HepG2 (cell line): ENCODE results near the gene TSPAN3. TPM values are rescaled to one million over a fixed set of nuclear protein-coding genes. Genes with fewer than 3 reads are reported as not detected.

Experiments used
- ATAC-seq: fragments of 200-7000 bp; cut with Tn5 transposase; 3 replicates; pipeline ENCODE4 v1.9.1; 2020; ENCODE audit warnings: mild to moderate bottlenecking, moderate library complexity
- BruUV-seq: library from RNA; stranded (reverse); fragments of 400-500 nt; replicated peaks from 2 replicates; lab custom pipeline; 2021; lab: Mats Ljungman, UMichigan
- CTCF ChIA-PET: fragments of 300-600 bp; formaldehyde crosslinking; extraction: SDS; loops from one replicate; lab custom pipeline; 2021; ENCODE audit warnings: low total read pairs, inconsistent platforms, low intra/inter-chr PET ratio; lab: Yijun Ruan, JAX
- POLR2A ChIA-PET: fragments of 350-600 bp; sonication (Branson Sonifier 250); formaldehyde crosslinking; loops from one replicate; lab custom pipeline; 2020; ENCODE audit warnings: antibody characterized with exemption, inconsistent platforms; lab: Yijun Ruan, JAX
- DNase-seq: peaks from one replicate; pipeline ENCODE4 v3.0.0-alpha.2; 2015; ENCODE audit warnings: low spot score
- FAIRE-seq: peaks from 3 replicates; lab custom pipeline; 2011; peaks lifted over from hg19 to GRCh38; lab: Jason Lieb, UNC
- H2AFZ ChIP-seq: one replicate; pipeline ENCODE4 v1.6.1; 2011; ENCODE audit warnings: low read length, inconsistent platforms
- H3K27ac ChIP-seq: fragments of 300-600 bp; 3 replicates; pipeline ENCODE4 v1.8.0; 2011; ENCODE audit warnings: mixed run types, mild to moderate bottlenecking, mixed read lengths, low read length, inconsistent platforms; ENCODE audit not compliant: insufficient read depth; ENCODE audit errors: extremely low read length
- H3K27me3 ChIP-seq, 2 experiments: fragments of 200-600 bp in 1 of 2; 2 replicates in 1 of 2; 3 replicates in 1 of 2; pipeline versions ENCODE4 v1.6.0 to v1.8.0; 2011; ENCODE audit warnings: low read length in 2 of 2, mild to moderate bottlenecking in 2 of 2, moderate library complexity in 2 of 2, inconsistent platforms in 1 of 2; ENCODE audit not compliant: insufficient read depth in 2 of 2, control insufficient read depth in 1 of 2
- H3K36me3 ChIP-seq, 2 experiments: fragments of 200-600 bp in 1 of 2; replicated peaks in 1 of 2; 2 replicates in 1 of 2; 3 replicates in 1 of 2; pipeline versions ENCODE4 v1.5.1 to v1.8.0; 2011; ENCODE audit warnings: low read length in 2 of 2, inconsistent platforms in 1 of 2; ENCODE audit not compliant: insufficient read depth in 2 of 2, control insufficient read depth in 1 of 2
- H3K4me1 ChIP-seq: 2 replicates; pipeline ENCODE4 v1.5.1; 2012; ENCODE audit warnings: low read length, inconsistent platforms; ENCODE audit not compliant: insufficient read depth
- H3K4me2 ChIP-seq: 2 replicates; pipeline ENCODE4 v1.6.0; 2011; ENCODE audit warnings: low read depth, low read length, inconsistent platforms
- H3K4me3 ChIP-seq, 3 experiments: fragments of 200-600 bp in 1 of 3; sonication (generic), shearing (Covaris generic) in 1 of 3; replicated peaks in 1 of 3; 2 replicates each; pipeline ENCODE4 v1.5.1; 2011 to 2016; ENCODE audit warnings: low read length in 3 of 3, inconsistent platforms in 2 of 3, low read depth in 2 of 3, mild to moderate bottlenecking in 2 of 3, control low read depth in 1 of 3, mixed read lengths in 1 of 3; ENCODE audit not compliant: insufficient read depth in 1 of 3
- H3K79me2 ChIP-seq: one replicate; pipeline ENCODE4 v1.6.1; 2011; ENCODE audit warnings: low read length, inconsistent platforms; ENCODE audit not compliant: insufficient read depth
- H3K9ac ChIP-seq: 2 replicates; pipeline ENCODE4 v1.6.0; 2011; ENCODE audit warnings: mild to moderate bottlenecking, low read depth, low read length, inconsistent platforms; ENCODE audit not compliant: insufficient read depth
- H3K9me3 ChIP-seq: 2 replicates; pipeline ENCODE4 v1.5.1; 2012; ENCODE audit warnings: mild to moderate bottlenecking, low read length
- H4K20me1 ChIP-seq: 2 replicates; pipeline ENCODE4 v1.6.0; 2011; ENCODE audit warnings: inconsistent platforms, mild to moderate bottlenecking, low read length, moderate library complexity; ENCODE audit not compliant: insufficient read depth
- ELF1 ChIP-seq: sonication (generic); formaldehyde crosslinking; IDR thresholded peaks from 2 replicates; pipeline ENCODE4 v1.4.0; 2020; ENCODE audit warnings: missing genetic modification reagents
- GABPB1 ChIP-seq: IDR thresholded peaks from 2 replicates; pipeline ENCODE4 v1.6.1; 2016; ENCODE audit warnings: mild to moderate bottlenecking, missing genetic modification reagents, moderate library complexity, missing compliant biosample characterization
- HNRNPL ChIP-seq: fragments of 200-400 bp; formaldehyde crosslinking; IDR thresholded peaks from 2 replicates; pipeline ENCODE4 v1.6.1; 2017; ENCODE audit warnings: mild to moderate bottlenecking, low read depth, low read length
- KDM2A ChIP-seq: sonication (generic); formaldehyde crosslinking; IDR thresholded peaks from 2 replicates; pipeline ENCODE4 v1.4.0; 2020; ENCODE audit warnings: low read depth, missing genetic modification reagents, borderline replicate concordance
- POLR2G ChIP-seq: fragments of 200-400 bp; formaldehyde crosslinking; IDR thresholded peaks from 2 replicates; pipeline ENCODE4 v1.6.1; 2018; ENCODE audit warnings: mild to moderate bottlenecking, low read depth, low read length, moderate library complexity
- RFX1 ChIP-seq: fragments of 450-650 bp; IDR thresholded peaks from 2 replicates; pipeline ENCODE4 v1.6.1; 2017
- RFX5 ChIP-seq: IDR thresholded peaks from 2 replicates; pipeline ENCODE4 v1.6.1; 2011; ENCODE audit warnings: low read depth, low read length, improper control_type of control experiment
- SIN3A ChIP-seq: IDR thresholded peaks from 2 replicates; pipeline ENCODE4 v1.6.1; 2011; ENCODE audit warnings: low read depth, mild to moderate bottlenecking, control low read depth, low read length, borderline replicate concordance
- SIX1 ChIP-seq: sonication (generic); formaldehyde crosslinking; IDR thresholded peaks from 2 replicates; pipeline ENCODE4 v1.4.0; 2020; ENCODE audit warnings: missing genetic modification reagents, borderline replicate concordance
- TEAD3 ChIP-seq: optimal IDR thresholded peaks from 2 replicates; pipeline ENCODE3; 2016; ENCODE audit warnings: borderline replicate concordance
- ZNF333 ChIP-seq: sonication (generic); formaldehyde crosslinking; IDR thresholded peaks from 2 replicates; pipeline ENCODE4 v1.4.0; 2020; ENCODE audit warnings: mild to moderate bottlenecking, missing genetic modification reagents, borderline replicate concordance
- WGBS: methylation state at CpG from one replicate; pipeline ENCODE4 v1.1.6; 2017; ENCODE audit warnings: low lambda C conversion rate; 5-methylcytosine and 5-hydroxymethylcytosine counted together
- in situ Hi-C: cut with HindIII; loops from 2 replicates; pipeline ENCODE4 v1.10.0; 2017; ENCODE audit warnings: low pct_unique_long_range_greater_than_20kb; ENCODE audit not compliant: extremely low pct_ligation_motif_present
- intact Hi-C: fragments of 100-400 bp; cut with micrococcal nuclease; formaldehyde crosslinking; loops from one replicate; pipeline ENCODE4 v1.10.0; 2022; ENCODE audit not compliant: unreplicated experiment
- polyA plus RNA-seq, 8 experiments: library from polyadenylated mRNA; depleted of rRNA in 3 of 8; stranded (reverse) in 7 of 8; unstranded in 1 of 8; fragments of >200 nt; fragmentation: Illumina TruSeq in 4 of 8; extraction: Trizol in 4 of 8; gene quantifications; 2 replicates each; pipeline versions ENCODE4 v1.2.1 to v1.2.3, GENCODE V29; 2011 to 2016; ENCODE audit warnings: low read depth in 4 of 8, missing spikeins in 1 of 8, mixed read lengths in 1 of 8; ENCODE audit not compliant: insufficient read depth in 1 of 8
- total RNA-seq, 5 experiments: library from RNA; depleted of rRNA; stranded (reverse); fragments of >200 nt; fragmentation: Illumina TruSeq; extraction: Trizol; gene quantifications; 2 replicates each; pipeline ENCODE4 v1.2.3, GENCODE V29; 2016; ENCODE audit warnings: low read depth in 1 of 5
- TF ChIP-seq, protein P1 (sequence below): sonication (generic); formaldehyde crosslinking; IDR thresholded peaks from 2 replicates; pipeline ENCODE4 v1.4.0; 2020; ENCODE audit warnings: mild to moderate bottlenecking, missing genetic modification reagents
- TF ChIP-seq, protein P2 (sequence below): sonication (generic); IDR thresholded peaks from 2 replicates; pipeline ENCODE4 v1.6.1; 2016; ENCODE audit warnings: low read depth, borderline replicate concordance
- TF ChIP-seq, protein P3 (sequence below): IDR thresholded peaks from 2 replicates; pipeline ENCODE4 v1.6.1; 2016; ENCODE audit warnings: low read depth, borderline replicate concordance

The TSPAN3 gene
- total and polyA plus RNA-seq, 2 of the 13 experiments (the other 11 are each of a cell fraction or from before 2014, with no cell fraction given), result 167 to 170 TPM

DNA sequence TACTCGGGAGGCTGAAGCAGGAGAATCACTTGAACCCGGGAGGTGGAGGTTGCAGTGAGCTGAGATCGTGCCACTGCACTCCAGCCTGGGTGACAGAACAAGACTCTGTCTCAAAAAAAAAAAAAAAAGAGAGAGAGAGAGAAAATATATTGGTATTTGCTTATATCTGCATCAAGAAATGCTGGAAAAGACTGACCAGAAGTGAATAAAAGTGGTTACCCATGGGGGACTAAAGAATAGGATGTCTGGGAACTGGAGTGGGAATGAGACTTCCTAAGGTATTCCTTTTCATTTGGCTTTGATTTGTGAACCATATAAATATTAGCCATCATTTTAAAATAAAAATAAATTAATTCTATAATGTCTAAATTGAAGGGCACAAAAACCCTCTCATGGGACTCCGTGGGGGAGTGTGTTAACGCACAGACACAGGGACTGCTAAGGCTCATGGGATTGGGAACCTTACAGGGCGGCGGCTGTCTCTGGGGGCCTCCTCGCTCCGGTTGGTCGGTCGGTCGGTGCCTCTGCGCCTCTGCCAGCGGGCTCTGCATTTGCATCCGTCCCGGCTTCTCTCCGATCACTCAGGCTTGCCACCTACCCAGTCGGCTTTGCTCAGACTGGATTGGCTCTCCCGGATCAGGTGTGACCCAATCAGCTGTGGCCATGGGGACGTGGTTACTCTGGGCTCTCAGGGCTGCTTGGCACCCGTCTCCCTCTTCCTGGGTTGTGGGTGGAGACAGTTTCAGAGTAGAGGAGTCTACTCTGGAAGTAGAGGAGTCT lies 12.7 kb upstream of the TSPAN3 start:
- H3K9me3 ChIP-seq, result no peaks in the 10 kb centered on the region
- no peak overlapping the region for H3K9ac ChIP-seq
- FAIRE-seq (peak; percentile 28), DNase-seq (peak; percentile 75), ATAC-seq (peak; percentile 98)
- H4K20me1 ChIP-seq, result no peaks in the 10 kb centered on the region
- peaks cover 18% of the 10 kb centered on the region for H3K4me1 ChIP-seq
- H3K36me3 ChIP-seq, result no peaks in the 10 kb centered on the region
- WGBS, result 12% methylated on average over 9 of the region's 21 CpGs
- H3K27me3 ChIP-seq, result peaks cover 0 to 8% of the 10 kb centered on the region in 2 experiments; a peak in 1 of 5 replicates
- intact Hi-C loops, result no loop called here
- no peaks in the 10 kb centered on the region for H3K79me2 ChIP-seq
- BruUV-seq, result no TSS peak
- H3K4me3 ChIP-seq, result peak overlapping the region in 2 of 3 experiments; percentile 23 to 61; a peak in 2 of 6 replicates
- POLR2A ChIA-PET, result interaction anchor here (0.7 kb wide), 1 partner anchor 12 kb away, joined by 5 read pairs; the partner anchor contains the start of gene TSPAN3
- H3K27ac ChIP-seq, result no peak overlapping the region
- in situ Hi-C loops, result no loop called here
- CTCF ChIA-PET, result no interaction called here
- peak overlapping the region; percentile 72 for H3K4me2 ChIP-seq
- H2AFZ ChIP-seq, result no peak overlapping the region
- TF ChIP-seq, protein P1, sequence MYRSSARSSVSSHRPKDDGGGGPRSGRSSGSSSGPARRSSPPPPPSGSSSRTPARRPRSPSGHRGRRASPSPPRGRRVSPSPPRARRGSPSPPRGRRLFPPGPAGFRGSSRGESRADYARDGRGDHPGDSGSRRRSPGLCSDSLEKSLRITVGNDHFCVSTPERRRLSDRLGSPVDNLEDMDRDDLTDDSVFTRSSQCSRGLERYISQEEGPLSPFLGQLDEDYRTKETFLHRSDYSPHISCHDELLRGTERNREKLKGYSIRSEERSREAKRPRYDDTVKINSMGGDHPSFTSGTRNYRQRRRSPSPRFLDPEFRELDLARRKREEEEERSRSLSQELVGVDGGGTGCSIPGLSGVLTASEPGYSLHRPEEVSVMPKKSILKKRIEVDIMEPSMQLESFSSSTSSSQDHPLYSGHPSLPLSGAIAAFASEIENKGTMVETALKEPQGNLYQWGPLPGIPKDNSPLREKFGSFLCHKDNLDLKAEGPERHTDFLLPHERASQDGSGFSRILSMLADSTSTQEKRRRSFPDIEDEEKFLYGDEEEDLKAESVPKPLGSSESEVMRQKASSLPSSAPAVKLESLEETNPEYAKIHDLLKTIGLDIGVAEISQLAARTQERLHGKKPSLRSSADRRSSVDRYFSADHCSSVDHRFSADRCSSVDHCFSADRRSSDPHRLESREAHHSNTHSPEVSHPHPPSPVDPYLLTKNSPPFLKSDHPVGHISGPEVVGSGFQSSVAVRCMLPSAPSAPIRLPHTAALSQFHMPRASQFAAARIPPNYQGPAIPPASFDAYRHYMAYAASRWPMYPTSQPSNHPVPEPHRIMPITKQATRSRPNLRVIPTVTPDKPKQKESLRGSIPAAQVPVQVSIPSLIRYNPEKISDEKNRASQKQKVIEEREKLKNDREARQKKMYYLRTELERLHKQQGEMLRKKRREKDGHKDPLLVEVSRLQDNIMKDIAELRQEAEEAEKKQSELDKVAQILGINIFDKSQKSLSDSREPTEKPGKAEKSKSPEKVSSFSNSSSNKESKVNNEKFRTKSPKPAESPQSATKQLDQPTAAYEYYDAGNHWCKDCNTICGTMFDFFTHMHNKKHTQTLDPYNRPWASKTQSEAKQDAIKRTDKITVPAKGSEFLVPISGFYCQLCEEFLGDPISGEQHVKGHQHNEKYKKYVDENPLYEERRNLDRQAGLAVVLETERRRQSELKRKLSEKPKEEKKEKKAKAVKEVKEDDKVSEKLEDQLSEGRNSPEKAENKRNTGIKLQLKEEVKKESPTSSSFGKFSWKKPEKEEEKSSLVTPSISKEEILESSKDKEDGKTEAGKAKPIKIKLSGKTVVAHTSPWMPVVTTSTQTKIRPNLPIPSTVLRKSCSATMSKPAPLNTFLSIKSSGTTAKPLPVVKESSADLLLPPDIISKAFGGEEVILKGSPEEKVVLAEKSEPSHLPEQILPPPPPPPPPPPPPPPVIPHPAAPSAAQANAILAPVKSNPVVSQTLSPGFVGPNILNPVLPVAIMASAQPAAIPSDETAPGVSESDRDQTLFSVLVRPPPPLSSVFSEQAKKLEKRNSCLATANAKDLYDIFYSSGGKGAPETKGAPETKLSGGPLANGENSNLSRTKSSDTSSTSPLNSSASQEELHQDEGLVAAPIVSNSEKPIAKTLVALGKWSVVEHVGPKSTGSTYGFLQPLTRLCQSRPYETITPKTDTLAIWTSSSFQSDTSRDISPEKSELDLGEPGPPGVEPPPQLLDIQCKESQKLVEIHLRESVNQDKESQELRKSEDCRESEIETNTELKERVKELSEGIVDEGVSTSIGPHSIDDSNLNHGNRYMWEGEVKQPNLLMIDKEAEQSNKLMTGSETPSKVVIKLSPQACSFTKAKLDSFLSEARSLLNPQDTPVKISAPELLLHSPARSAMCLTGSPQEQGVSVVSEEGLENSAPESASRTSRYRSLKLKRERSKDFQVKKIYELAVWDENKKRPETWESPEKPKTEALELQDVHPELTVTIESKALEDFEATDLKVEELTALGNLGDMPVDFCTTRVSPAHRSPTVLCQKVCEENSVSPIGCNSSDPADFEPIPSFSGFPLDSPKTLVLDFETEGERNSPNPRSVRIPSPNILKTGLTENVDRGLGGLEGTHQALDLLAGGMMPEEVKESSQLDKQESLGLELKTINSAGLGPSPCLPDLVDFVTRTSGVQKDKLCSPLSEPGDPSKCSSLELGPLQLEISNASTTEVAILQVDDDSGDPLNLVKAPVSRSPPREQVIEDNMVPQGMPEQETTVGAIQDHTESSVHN (CRISPR knock-in tag), result no peak
- TF ChIP-seq ELF1 (CRISPR knock-in tag) (0 out of 2 replicates have a peak, but pooled peaks have one; percentile 32), GABPB1 (CRISPR knock-in tag) (0 out of 2 replicates have a peak, but pooled peaks have one; percentile 14), HNRNPL (0 out of 2 replicates have a peak, but pooled peaks have one; percentile 49), KDM2A (CRISPR knock-in tag) (0 out of 2 replicates have a peak, but pooled peaks have one; percentile 20), POLR2G (0 out of 2 replicates have a peak, but pooled peaks have one; percentile 23), SIX1 (peak; percentile 32; the same call in 1 of the 2 replicates), RFX5 (peak; percentile 75), SIN3A (no peak), RFX1 (no peak), ZNF333 (CRISPR knock-in tag) (no peak), TEAD3 (CRISPR knock-in tag) (peak; percentile 9)
- TF ChIP-seq, protein P2, sequence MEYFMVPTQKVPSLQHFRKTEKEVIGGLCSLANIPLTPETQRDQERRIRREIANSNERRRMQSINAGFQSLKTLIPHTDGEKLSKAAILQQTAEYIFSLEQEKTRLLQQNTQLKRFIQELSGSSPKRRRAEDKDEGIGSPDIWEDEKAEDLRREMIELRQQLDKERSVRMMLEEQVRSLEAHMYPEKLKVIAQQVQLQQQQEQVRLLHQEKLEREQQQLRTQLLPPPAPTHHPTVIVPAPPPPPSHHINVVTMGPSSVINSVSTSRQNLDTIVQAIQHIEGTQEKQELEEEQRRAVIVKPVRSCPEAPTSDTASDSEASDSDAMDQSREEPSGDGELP, result peak; percentile 57; the same call in 1 of the 2 replicates
- TF ChIP-seq, protein P3, sequence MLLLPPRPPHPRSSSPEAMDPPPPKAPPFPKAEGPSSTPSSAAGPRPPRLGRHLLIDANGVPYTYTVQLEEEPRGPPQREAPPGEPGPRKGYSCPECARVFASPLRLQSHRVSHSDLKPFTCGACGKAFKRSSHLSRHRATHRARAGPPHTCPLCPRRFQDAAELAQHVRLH (CRISPR knock-in tag), result 0 out of 2 replicates have a peak, but pooled peaks have one; percentile 30
